ENCODE data around the gene FBRS. TPM values are rescaled to one million over a fixed set of nuclear protein-coding genes. Genes with fewer than 3 reads are reported as not detected.
A peak's percentile ranks its signal among the peaks of the same experiment; 100 is the strongest.

Gene FBRS
- total and polyA plus RNA-seq, 4 donors, result 15.3 to 56.0 (median 49.9) TPM

- intact Hi-C loops (cut with DNase I), result loop anchor here (1.0 to 10.0 kb wide), 6 partner anchors 9 to 284 kb away; partner anchors contain the start of genes FBXL19 (in 1 of the 2), MYL11 (in 1 of the 2), PRR14 (in 1 of the 2) and SEPHS2 (in 1 of the 2)
- 0 to 1% methylated on average over 58 to 64 of the region's 64 CpGs for WGBS, 2 donors
Measured at GRCh38 chr16:30658731-30659506, 688 bp downstream of the FBRS start.

GRCh38 chr16:30659507-30660423 lies 1.5 kb downstream of the FBRS start:
- no peaks in the 10 kb centered on the region for H3K4me1 ChIP-seq (ENCODE audit: control insufficient read depth in 1 of 2, insufficient read depth in 2 of 2, low read length in 2 of 2)
- H3K27ac ChIP-seq (ENCODE audit: low read depth in 1 of 2, low read length in 2 of 2), result peak overlapping the region; percentile 81 to 91
- 1% methylated on average over 70 to 84 of the region's 84 CpGs for WGBS, 2 donors
- no peaks in the 10 kb centered on the region for H3K27me3 ChIP-seq (ENCODE audit: control insufficient read depth in 1 of 2, insufficient read depth in 2 of 2, low read length in 1 of 2)
- peaks cover 0 to 10% of the 10 kb centered on the region in 2 donors for H3K36me3 ChIP-seq (ENCODE audit: control insufficient read depth in 1 of 2, insufficient read depth in 2 of 2, low read length in 1 of 2)
- no peaks in the 10 kb centered on the region for H3K9me3 ChIP-seq (ENCODE audit: control insufficient read depth, low read length)
- DNase-seq (peak in 1 of 2 donors; percentile 80), ATAC-seq (ENCODE audit: low FRiP score) (no peak)
- H3K4me3 ChIP-seq (ENCODE audit: low read length in 2 of 2), result peak overlapping the region; percentile 94 to 97
- intact Hi-C loops (cut with DNase I), result loop anchor here (2.0 to 10.0 kb wide), 5 partner anchors 33 to 285 kb away; partner anchors contain the start of genes FBXL19 (in 1 of the 2), MYL11 (in 1 of the 2), SEPHS2 (in 1 of the 2) and SRCAP (in 1 of the 2)

More at GRCh38 chr16:30658731-30659506, 688 bp downstream of the FBRS start:
- ATAC-seq (ENCODE audit: low FRiP score) (peak; percentile 68), DNase-seq (peak; percentile 88 to 91)
- Histone ChIP-seq H3K27ac (ENCODE audit: low read depth in 1 of 2, low read length in 2 of 2) (peak overlapping the region; percentile 81 to 91), H3K36me3 (ENCODE audit: control insufficient read depth in 1 of 2, insufficient read depth in 2 of 2, low read length in 1 of 2) (peaks cover 0 to 13% of the 10 kb centered on the region in 2 donors), H3K9me3 (ENCODE audit: control insufficient read depth, low read length) (no peaks in the 10 kb centered on the region), H3K4me3 (ENCODE audit: low read length in 2 of 2) (peak overlapping the region; percentile 94 to 97), H3K27me3 (ENCODE audit: control insufficient read depth in 1 of 2, insufficient read depth in 2 of 2, low read length in 1 of 2) (no peaks in the 10 kb centered on the region), H3K4me1 (ENCODE audit: control insufficient read depth in 1 of 2, insufficient read depth in 2 of 2, low read length in 2 of 2) (no peaks in the 10 kb centered on the region)

- no peaks in the 10 kb centered on the region for H3K9me3 ChIP-seq (ENCODE audit: control insufficient read depth, low read length)
- DNase-seq, result no peak
- H3K36me3 ChIP-seq (ENCODE audit: control insufficient read depth in 1 of 2, insufficient read depth in 2 of 2, low read length in 1 of 2), result peaks cover 0 to 12% of the 10 kb centered on the region in 2 donors
- H3K27me3 ChIP-seq (ENCODE audit: control insufficient read depth in 1 of 2, insufficient read depth in 2 of 2, low read length in 1 of 2), result no peaks in the 10 kb centered on the region
- ATAC-seq (ENCODE audit: low FRiP score), result no peak
- 50 to 53% methylated on average over 21 of the region's 21 CpGs for WGBS, 2 donors
- peak overlapping the region; percentile 94 to 97 for H3K4me3 ChIP-seq (ENCODE audit: low read length in 2 of 2)
- H3K4me1 ChIP-seq (ENCODE audit: control insufficient read depth in 1 of 2, insufficient read depth in 2 of 2, low read length in 2 of 2), result no peaks in the 10 kb centered on the region
- no peak overlapping the region for H3K27ac ChIP-seq (ENCODE audit: low read depth in 1 of 2, low read length in 2 of 2)
- intact Hi-C loops (cut with DNase I), result no loop called here
Measured at GRCh38 chr16:30660424-30661261, 2.4 kb downstream of the FBRS start.

GRCh38 chr16:30662449-30662848 lies 4.2 kb downstream of the FBRS start:
- DNase-seq, result no peak
- no peak for ATAC-seq (ENCODE audit: low FRiP score)
- Histone ChIP-seq H3K4me1 (ENCODE audit: control insufficient read depth in 1 of 2, insufficient read depth in 2 of 2, low read length in 2 of 2) (no peaks in the 10 kb centered on the region), H3K4me3 (ENCODE audit: low read length in 2 of 2) (no peak overlapping the region), H3K9me3 (ENCODE audit: control insufficient read depth, low read length) (no peaks in the 10 kb centered on the region), H3K36me3 (ENCODE audit: control insufficient read depth in 1 of 2, insufficient read depth in 2 of 2, low read length in 1 of 2) (peaks cover 0 to 10% of the 10 kb centered on the region in 2 donors), H3K27ac (ENCODE audit: low read depth in 1 of 2, low read length in 2 of 2) (no peak overlapping the region), H3K27me3 (ENCODE audit: control insufficient read depth in 1 of 2, insufficient read depth in 2 of 2, low read length in 1 of 2) (no peaks in the 10 kb centered on the region)
- intact Hi-C loops (cut with DNase I), result no loop called here
- WGBS, 2 donors, result 82% methylated on average over 17 of the region's 17 CpGs

- Histone ChIP-seq H3K27ac (ENCODE audit: low read depth in 1 of 2, low read length in 2 of 2) (no peak overlapping the region), H3K9me3 (ENCODE audit: control insufficient read depth, low read length) (no peaks in the 10 kb centered on the region), H3K4me3 (ENCODE audit: low read length in 2 of 2) (no peak overlapping the region), H3K36me3 (ENCODE audit: control insufficient read depth in 1 of 2, insufficient read depth in 2 of 2, low read length in 1 of 2) (peaks cover 0 to 12% of the 10 kb centered on the region in 2 donors), H3K27me3 (ENCODE audit: control insufficient read depth in 1 of 2, insufficient read depth in 2 of 2, low read length in 1 of 2) (no peaks in the 10 kb centered on the region), H3K4me1 (ENCODE audit: control insufficient read depth in 1 of 2, insufficient read depth in 2 of 2, low read length in 2 of 2) (no peaks in the 10 kb centered on the region)
- ATAC-seq (ENCODE audit: low FRiP score), result no peak
- WGBS, 2 donors, result 69 to 70% methylated on average over 8 of the region's 8 CpGs
- intact Hi-C loops (cut with DNase I), result no loop called here
- DNase-seq, result no peak
Measured at GRCh38 chr16:30663038-30663437, 4.8 kb downstream of the FBRS start.

GRCh38 chr16:30663820-30664219 lies 5.6 kb downstream of the FBRS start:
- no peak for ATAC-seq (ENCODE audit: low FRiP score)
- H3K36me3 ChIP-seq (ENCODE audit: control insufficient read depth in 1 of 2, insufficient read depth in 2 of 2, low read length in 1 of 2), result peaks cover 0 to 12% of the 10 kb centered on the region in 2 donors
- no peaks in the 10 kb centered on the region for H3K4me1 ChIP-seq (ENCODE audit: control insufficient read depth in 1 of 2, insufficient read depth in 2 of 2, low read length in 2 of 2)
- no peaks in the 10 kb centered on the region for H3K9me3 ChIP-seq (ENCODE audit: control insufficient read depth, low read length)
- no peak for DNase-seq
- 77 to 83% methylated on average over 6 to 9 of the region's 9 CpGs for WGBS, 2 donors
- intact Hi-C loops (cut with DNase I), result no loop called here
- H3K27ac ChIP-seq (ENCODE audit: low read depth in 1 of 2, low read length in 2 of 2), result no peak overlapping the region
- no peaks in the 10 kb centered on the region for H3K27me3 ChIP-seq (ENCODE audit: control insufficient read depth in 1 of 2, insufficient read depth in 2 of 2, low read length in 1 of 2)
- H3K4me3 ChIP-seq (ENCODE audit: low read length in 2 of 2), result no peak overlapping the region

- no peak for DNase-seq
- intact Hi-C loops (cut with DNase I), result no loop called here
- Histone ChIP-seq H3K9me3 (ENCODE audit: control insufficient read depth, low read length) (no peaks in the 10 kb centered on the region), H3K4me1 (ENCODE audit: control insufficient read depth in 1 of 2, insufficient read depth in 2 of 2, low read length in 2 of 2) (no peaks in the 10 kb centered on the region), H3K27ac (ENCODE audit: low read depth in 1 of 2, low read length in 2 of 2) (no peak overlapping the region), H3K4me3 (ENCODE audit: low read length in 2 of 2) (no peak overlapping the region), H3K27me3 (ENCODE audit: control insufficient read depth in 1 of 2, insufficient read depth in 2 of 2, low read length in 1 of 2) (no peaks in the 10 kb centered on the region), H3K36me3 (ENCODE audit: control insufficient read depth in 1 of 2, insufficient read depth in 2 of 2, low read length in 1 of 2) (peaks cover 0 to 14% of the 10 kb centered on the region in 2 donors)
- no peak for ATAC-seq (ENCODE audit: low FRiP score)
- 86 to 91% methylated on average over 13 to 15 of the region's 15 CpGs for WGBS, 2 donors
Measured at GRCh38 chr16:30664616-30665109, 6.4 kb downstream of the FBRS start.

Data from aorta (tissue), 5 donors.